ENCODE results near the gene SBK3.

SBK3 gene

GRCh38 chr19:55494172-55494761, 51.1 kb downstream of the SBK3 start:
- no peak overlapping the region for H3K27ac ChIP-seq
- TF ChIP-seq ZFX (IDR thresholded peaks at IDR 0.05; ENCODE audit: borderline replicate concordance) (no peak), CTCF (IDR thresholded peaks at IDR 0.05) (no peak)

GRCh38 chr19:55493645-55494171, 51.6 kb downstream of the SBK3 start:
- TF ChIP-seq CTCF (IDR thresholded peaks at IDR 0.05): no peak
- TF ChIP-seq ZFX (IDR thresholded peaks at IDR 0.05; ENCODE audit: borderline replicate concordance): no peak
- H3K27ac ChIP-seq: no peak overlapping the region

GRCh38 chr19:55493052-55493644, 52.2 kb downstream of the SBK3 start:
- H3K27ac ChIP-seq: no peak overlapping the region
- TF ChIP-seq ZFX (IDR thresholded peaks at IDR 0.05; ENCODE audit: borderline replicate concordance): no peak
- TF ChIP-seq CTCF (IDR thresholded peaks at IDR 0.05): no peak

- no peak overlapping the region for H3K27ac ChIP-seq
- TF ChIP-seq CTCF (IDR thresholded peaks at IDR 0.05) (no peak), ZFX (IDR thresholded peaks at IDR 0.05; ENCODE audit: borderline replicate concordance) (no peak)
Observed at GRCh38 chr19:55492362-55492944, 52.9 kb downstream of the SBK3 start.

- TF ChIP-seq CTCF (IDR thresholded peaks at IDR 0.05) (no peak), ZFX (IDR thresholded peaks at IDR 0.05; ENCODE audit: borderline replicate concordance) (no peak)
- peak overlapping the region; percentile 54 for H3K27ac ChIP-seq
Observed at GRCh38 chr19:55491546-55492360, 53.6 kb downstream of the SBK3 start.

Measured in 22Rv1 (cell line).